Thyroid gland (tissue), 4 donors: ENCODE results near the gene ARMH3. TPM values are rescaled to one million over a fixed set of nuclear protein-coding genes. Genes with fewer than 3 reads are reported as not detected.

Experiments used
- DNase-seq, 2 donors: peaks; one replicate each; pipeline ENCODE4 v3.0.0-alpha.2; 2019
- H3K27ac ChIP-seq, 3 donors: fragments of 200-600 bp; sonication (generic); 1 replicate in 2 of 3; 2 replicates in 1 of 3; pipeline ENCODE4 v1.5.1; 2016 to 2019; ENCODE audit warnings: mild to moderate bottlenecking in 1 of 3, moderate library complexity in 1 of 3
- H3K27me3 ChIP-seq: fragments of 200-600 bp; sonication (generic); one replicate; pipeline ENCODE4 v1.5.1; 2019
- H3K36me3 ChIP-seq, 2 donors: fragments of 200-600 bp; sonication (generic); one replicate each; pipeline ENCODE4 v1.5.1; 2016 to 2019
- H3K4me1 ChIP-seq, 2 donors: fragments of 200-600 bp; sonication (generic); one replicate each; pipeline ENCODE4 v1.5.1; 2017 to 2019
- H3K4me3 ChIP-seq, 3 donors: fragments of 200-600 bp; sonication (generic); replicated peaks in 1 of 3; 1 replicate in 2 of 3; 2 replicates in 1 of 3; pipeline ENCODE4 v1.5.1; 2016; ENCODE audit warnings: mild to moderate bottlenecking in 1 of 3
- H3K9me3 ChIP-seq: fragments of 200-600 bp; sonication (generic); one replicate; pipeline ENCODE4 v1.5.1; 2017
- CTCF ChIP-seq, 6 experiments: fragments of 200-600 bp in 3 of 6; fragments of 450-650 bp in 3 of 6; sonication (generic) in 3 of 6; IDR thresholded peaks; one replicate each; pipeline ENCODE4 v1.5.1; 2016 to 2019; ENCODE audit warnings: antibody characterized with exemption in 6 of 6, mild to moderate bottlenecking in 2 of 6, inconsistent platforms in 1 of 6, moderate library complexity in 1 of 6
- POLR2A ChIP-seq, 2 donors: fragments of 450-650 bp; IDR thresholded peaks; one replicate each; pipeline ENCODE4 v1.6.1; 2017; ENCODE audit warnings: antibody characterized with exemption in 2 of 2, mild to moderate bottlenecking in 2 of 2, moderate library complexity in 1 of 2
- WGBS, 2 donors: methylation state at CpG; one replicate each; pipeline ENCODE4 v1.1.5; 2017; 5-methylcytosine and 5-hydroxymethylcytosine counted together
- intact Hi-C: fragments of 100-400 bp; cut with DNase I; formaldehyde crosslinking; loops from one replicate; pipeline ENCODE4 v1.15.1; 2023
- total RNA-seq, 4 donors: library from RNA; depleted of rRNA; stranded (reverse); fragments of >200 nt; gene quantifications; one replicate each; pipeline ENCODE4 v1.2.3, GENCODE V29; 2016

Gene ARMH3
- total RNA-seq, 4 donors from 2014 or later, result 14.2 to 21.2 (median 18.3) TPM

GRCh38 chr10:101892782-101893391, 163.1 kb downstream of the ARMH3 start:
- TF ChIP-seq CTCF (IDR thresholded peaks at IDR 0.05), result no peak
- no peak for TF ChIP-seq POLR2A (IDR thresholded peaks at IDR 0.05)
- intact Hi-C loops, result loop anchor here (5.0 kb wide), 1 partner anchor 114 kb away; no protein-coding TSS in a partner anchor
- H3K4me1 ChIP-seq, result peaks cover 2 to 17% of the 10 kb centered on the region in 2 donors
- no peak for DNase-seq
- no peak overlapping the region for H3K27ac ChIP-seq
- H3K4me3 ChIP-seq, result no peak overlapping the region
- WGBS, 2 donors, result 89 to 91% methylated on average over 4 of the region's 4 CpGs
- no peaks in the 10 kb centered on the region for H3K9me3 ChIP-seq
- H3K36me3 ChIP-seq, result no peaks in the 10 kb centered on the region
- no peaks in the 10 kb centered on the region for H3K27me3 ChIP-seq

- H3K27me3 ChIP-seq, result no peaks in the 10 kb centered on the region
- TF ChIP-seq CTCF (IDR thresholded peaks at IDR 0.05) (peak; percentile 36 to 72 (median 48)), POLR2A (IDR thresholded peaks at IDR 0.05) (no peak)
- H3K4me1 ChIP-seq, result peaks cover 3 to 11% of the 10 kb centered on the region in 2 donors
- 67 to 73% methylated on average over 5 of the region's 5 CpGs for WGBS, 2 donors
- H3K4me3 ChIP-seq, result no peak overlapping the region
- no peaks in the 10 kb centered on the region for H3K36me3 ChIP-seq
- DNase-seq, result peak; percentile 68 to 73
- H3K27ac ChIP-seq, result no peak overlapping the region
- no peaks in the 10 kb centered on the region for H3K9me3 ChIP-seq
- intact Hi-C loops, result loop anchor here (5.0 kb wide), 1 partner anchor 118 kb away; no protein-coding TSS in a partner anchor
These were observed 166.4 kb downstream of the ARMH3 start for GRCh38 chr10:101889256-101890210.

- intact Hi-C loops, result no loop called here
- Histone ChIP-seq H3K27ac (no peak overlapping the region), H3K27me3 (no peaks in the 10 kb centered on the region), H3K4me1 (peaks cover 3 to 5% of the 10 kb centered on the region in 2 donors), H3K4me3 (no peak overlapping the region), H3K9me3 (no peaks in the 10 kb centered on the region), H3K36me3 (no peaks in the 10 kb centered on the region)
- WGBS, 2 donors, result 81 to 94% methylated on average over 2 of the region's 2 CpGs
- no peak for TF ChIP-seq CTCF (IDR thresholded peaks at IDR 0.05)
- TF ChIP-seq POLR2A (IDR thresholded peaks at IDR 0.05), result no peak
- no peak for DNase-seq
These were observed 167.6 kb downstream of the ARMH3 start for GRCh38 chr10:101888251-101888949.

- no peak for DNase-seq
- Histone ChIP-seq H3K4me3 (no peak overlapping the region), H3K4me1 (peaks cover 3 to 5% of the 10 kb centered on the region in 2 donors), H3K27ac (no peak overlapping the region), H3K9me3 (no peaks in the 10 kb centered on the region), H3K36me3 (no peaks in the 10 kb centered on the region), H3K27me3 (no peaks in the 10 kb centered on the region)
- TF ChIP-seq POLR2A (IDR thresholded peaks at IDR 0.05) (no peak), CTCF (IDR thresholded peaks at IDR 0.05) (no peak)
- intact Hi-C loops, result no loop called here
- WGBS, 2 donors, result 92 to 95% methylated on average over 5 of the region's 5 CpGs
These were observed 168.2 kb downstream of the ARMH3 start for GRCh38 chr10:101887775-101888174.
